ENCODE data around the gene ESPNL. TPM values are rescaled to one million over a fixed set of nuclear protein-coding genes. Genes with fewer than 3 reads are reported as not detected.

The ESPNL gene
- total RNA-seq, 4 donors from 2014 or later: 0.27 to 2.5 TPM; not detected in 2

GRCh38 chr2:238180554-238180953, 80.4 kb downstream of the ESPNL start:
- no peak overlapping the region for H3K4me3 ChIP-seq
- TF ChIP-seq POLR2A (IDR thresholded peaks at IDR 0.05) (no peak), CTCF (IDR thresholded peaks at IDR 0.05) (no peak)
- H3K9me3 ChIP-seq: no peaks in the 10 kb centered on the region
- H3K27ac ChIP-seq: no peak overlapping the region
- H3K36me3 ChIP-seq: peaks cover 0 to 94% (median 0%) of the 10 kb centered on the region in 3 donors
- DNase-seq: no peak
- H3K27me3 ChIP-seq: no peaks in the 10 kb centered on the region
- H3K4me1 ChIP-seq: no peaks in the 10 kb centered on the region

GRCh38 chr2:238182362-238182761, 82.2 kb downstream of the ESPNL start:
- Histone ChIP-seq H3K27ac (no peak overlapping the region), H3K36me3 (peaks cover 0 to 100% (median 0%) of the 10 kb centered on the region in 3 donors), H3K27me3 (no peaks in the 10 kb centered on the region), H3K4me1 (no peaks in the 10 kb centered on the region), H3K4me3 (no peak overlapping the region), H3K9me3 (no peaks in the 10 kb centered on the region)
- no peak for TF ChIP-seq POLR2A (IDR thresholded peaks at IDR 0.05)
- no peak for TF ChIP-seq CTCF (IDR thresholded peaks at IDR 0.05)
- no peak for DNase-seq

Other genes starting within 250 kb of the ESPNL start
- 10 to 100 TPM; 11.6 to 87.4 (median 37.1) TPM for gene RAMP1, start 240.7 kb upstream of the ESPNL start, total RNA-seq
- 10 to 100 TPM; 21.5 to 67.7 (median 50.3) TPM for gene UBE2F, start 133.3 kb upstream of the ESPNL start, total RNA-seq
- gene SCLY, start 39.3 kb upstream of the ESPNL start, total RNA-seq: 10 to 100 TPM; 13.2 to 45.2 (median 24.2) TPM
- under 1 TPM in 2 of 4 donors, not detected in 2; 0.27 to 0.28 TPM for gene KLHL30, start 38.3 kb downstream of the ESPNL start, total RNA-seq
- gene ERFE, start 58.6 kb downstream of the ESPNL start, total RNA-seq: under 1 TPM in 3 of 4 donors, not detected in 1; 0.40 to 0.57 (median 0.53) TPM
- gene ILKAP, start 103.4 kb downstream of the ESPNL start, total RNA-seq: 10 to 100 TPM; 35.7 to 52.4 (median 43.8) TPM
- gene HES6, start 139.7 kb downstream of the ESPNL start, total RNA-seq: 100 to 1,000 TPM in 1 of 4 donors, 10 to 100 TPM in 3; 26.6 to 128 (median 51.1) TPM
- gene PER2, start 188.3 kb downstream of the ESPNL start, total RNA-seq: 10 to 100 TPM; 15.6 to 65.2 (median 38.2) TPM
- 10 to 100 TPM; 11.0 to 27.2 (median 13.4) TPM for gene TRAF3IP1, start 220.2 kb downstream of the ESPNL start, total RNA-seq